PC-9 (cell line): Measurements from ENCODE around the gene FAM168A.

Source experiments
- EZH2 ChIP-seq: fragments of 200-600 bp; sonication (generic); IDR thresholded peaks from 2 replicates; pipeline ENCODE4 v1.8.0; 2017; ENCODE audit warnings: antibody characterized with exemption, low read depth
- TF ChIP-seq, protein P1 (sequence below): fragments of 200-600 bp; sonication (generic); conservative IDR thresholded peaks from 2 replicates; pipeline ENCODE4 v1.6.1; 2017; ENCODE audit warnings: mixed run types, antibody characterized with exemption, mild to moderate bottlenecking, moderate library complexity

DNA sequence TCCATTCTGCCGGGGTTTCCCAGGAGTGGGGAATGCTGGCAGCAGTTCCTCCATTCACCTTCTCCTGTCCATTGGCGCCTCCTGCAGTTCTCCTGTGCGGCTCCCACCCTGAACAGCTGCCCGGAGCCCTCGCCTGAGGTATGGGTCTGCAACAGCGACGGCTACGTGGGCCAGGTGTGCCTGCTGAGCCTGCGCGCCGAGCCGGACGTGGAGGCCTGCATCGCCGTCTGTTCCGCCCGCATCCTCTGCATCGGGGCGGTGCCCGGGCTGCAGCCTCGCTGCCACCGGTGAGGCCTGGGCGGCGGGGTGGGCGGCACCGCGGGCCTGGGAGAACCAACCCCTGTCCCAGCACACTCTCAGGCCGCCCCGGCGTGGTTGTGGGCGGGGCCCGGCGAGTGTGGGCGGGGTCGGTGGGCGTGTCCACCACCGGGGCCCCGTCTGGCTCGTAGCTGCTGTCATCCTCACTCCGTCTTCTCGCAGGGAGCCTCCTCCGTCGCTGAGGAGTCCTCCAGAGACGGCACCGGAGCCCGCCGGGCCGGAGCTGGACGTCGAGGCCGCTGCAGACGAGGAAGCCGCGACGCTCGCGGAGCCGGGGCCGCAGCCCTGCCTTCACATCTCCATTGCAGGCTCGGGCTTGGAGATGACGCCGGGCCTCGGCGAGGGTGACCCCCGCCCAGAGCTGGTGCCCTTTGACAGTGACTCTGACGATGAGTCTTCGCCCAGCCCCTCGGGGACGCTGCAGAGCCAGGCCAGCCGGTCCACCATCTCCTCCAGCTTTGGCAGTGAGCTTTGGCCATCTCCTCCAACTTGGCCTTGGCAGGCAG is 235.7 kb downstream of the FAM168A start:
- TF ChIP-seq, protein P1, sequence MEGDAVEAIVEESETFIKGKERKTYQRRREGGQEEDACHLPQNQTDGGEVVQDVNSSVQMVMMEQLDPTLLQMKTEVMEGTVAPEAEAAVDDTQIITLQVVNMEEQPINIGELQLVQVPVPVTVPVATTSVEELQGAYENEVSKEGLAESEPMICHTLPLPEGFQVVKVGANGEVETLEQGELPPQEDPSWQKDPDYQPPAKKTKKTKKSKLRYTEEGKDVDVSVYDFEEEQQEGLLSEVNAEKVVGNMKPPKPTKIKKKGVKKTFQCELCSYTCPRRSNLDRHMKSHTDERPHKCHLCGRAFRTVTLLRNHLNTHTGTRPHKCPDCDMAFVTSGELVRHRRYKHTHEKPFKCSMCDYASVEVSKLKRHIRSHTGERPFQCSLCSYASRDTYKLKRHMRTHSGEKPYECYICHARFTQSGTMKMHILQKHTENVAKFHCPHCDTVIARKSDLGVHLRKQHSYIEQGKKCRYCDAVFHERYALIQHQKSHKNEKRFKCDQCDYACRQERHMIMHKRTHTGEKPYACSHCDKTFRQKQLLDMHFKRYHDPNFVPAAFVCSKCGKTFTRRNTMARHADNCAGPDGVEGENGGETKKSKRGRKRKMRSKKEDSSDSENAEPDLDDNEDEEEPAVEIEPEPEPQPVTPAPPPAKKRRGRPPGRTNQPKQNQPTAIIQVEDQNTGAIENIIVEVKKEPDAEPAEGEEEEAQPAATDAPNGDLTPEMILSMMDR = no peak
- no peak for TF ChIP-seq EZH2
